Measurements from ENCODE around the gene AK5.

The AK5 gene

GRCh38 chr1:77339326-77339725 lies 57.5 kb downstream of the AK5 start:
- in situ Hi-C loops (cut with MboI; ENCODE audit: low sequenced_read_pairs, unreplicated experiment): no loop called here
- TF ChIP-seq, protein P1, sequence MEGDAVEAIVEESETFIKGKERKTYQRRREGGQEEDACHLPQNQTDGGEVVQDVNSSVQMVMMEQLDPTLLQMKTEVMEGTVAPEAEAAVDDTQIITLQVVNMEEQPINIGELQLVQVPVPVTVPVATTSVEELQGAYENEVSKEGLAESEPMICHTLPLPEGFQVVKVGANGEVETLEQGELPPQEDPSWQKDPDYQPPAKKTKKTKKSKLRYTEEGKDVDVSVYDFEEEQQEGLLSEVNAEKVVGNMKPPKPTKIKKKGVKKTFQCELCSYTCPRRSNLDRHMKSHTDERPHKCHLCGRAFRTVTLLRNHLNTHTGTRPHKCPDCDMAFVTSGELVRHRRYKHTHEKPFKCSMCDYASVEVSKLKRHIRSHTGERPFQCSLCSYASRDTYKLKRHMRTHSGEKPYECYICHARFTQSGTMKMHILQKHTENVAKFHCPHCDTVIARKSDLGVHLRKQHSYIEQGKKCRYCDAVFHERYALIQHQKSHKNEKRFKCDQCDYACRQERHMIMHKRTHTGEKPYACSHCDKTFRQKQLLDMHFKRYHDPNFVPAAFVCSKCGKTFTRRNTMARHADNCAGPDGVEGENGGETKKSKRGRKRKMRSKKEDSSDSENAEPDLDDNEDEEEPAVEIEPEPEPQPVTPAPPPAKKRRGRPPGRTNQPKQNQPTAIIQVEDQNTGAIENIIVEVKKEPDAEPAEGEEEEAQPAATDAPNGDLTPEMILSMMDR (IDR thresholded peaks at IDR 0.05; ENCODE audit: borderline replicate concordance, control extremely low read depth, extremely low read depth, insufficient read depth, missing control alignments): no peak

GRCh38 chr1:77341195-77341594 lies 59.4 kb downstream of the AK5 start:
- TF ChIP-seq, protein P1 (IDR thresholded peaks at IDR 0.05; ENCODE audit: borderline replicate concordance, control extremely low read depth, extremely low read depth, insufficient read depth, missing control alignments): no peak
- DNase-seq (ENCODE audit: low spot score): no peak
- in situ Hi-C loops (cut with MboI; ENCODE audit: low sequenced_read_pairs, unreplicated experiment): no loop called here

More at GRCh38 chr1:77339326-77339725, 57.5 kb downstream of the AK5 start:
- DNase-seq (ENCODE audit: low spot score): no peak

DNA sequence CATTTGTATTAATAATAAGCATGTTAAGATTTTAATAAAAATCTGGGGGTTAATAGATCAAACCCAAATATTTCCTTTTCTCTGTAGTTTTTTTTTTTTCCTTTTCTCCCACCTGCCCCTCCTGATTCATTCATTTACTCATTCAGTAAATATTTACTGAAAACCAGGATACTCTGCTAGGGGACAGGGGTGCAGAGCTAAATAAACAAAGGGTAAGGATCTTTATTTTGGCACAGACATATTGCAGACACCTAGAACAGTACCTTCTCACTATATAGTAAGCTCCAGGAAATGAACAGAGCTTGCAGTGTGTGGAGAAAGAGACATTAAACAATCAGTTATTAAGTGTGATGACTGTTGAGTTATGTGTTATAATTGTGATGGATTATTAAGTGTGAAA lies 60.9 kb downstream of the AK5 start:
- in situ Hi-C loops (cut with MboI; ENCODE audit: low sequenced_read_pairs, unreplicated experiment): no loop called here
- DNase-seq (ENCODE audit: low spot score): no peak
- TF ChIP-seq, protein P1 (IDR thresholded peaks at IDR 0.05; ENCODE audit: borderline replicate concordance, control extremely low read depth, extremely low read depth, insufficient read depth, missing control alignments): no peak

- no peak for DNase-seq (ENCODE audit: low spot score)
- in situ Hi-C loops (cut with MboI; ENCODE audit: low sequenced_read_pairs, unreplicated experiment): no loop called here
- TF ChIP-seq, protein P1 (IDR thresholded peaks at IDR 0.05; ENCODE audit: borderline replicate concordance, control extremely low read depth, extremely low read depth, insufficient read depth, missing control alignments): no peak
Observed at GRCh38 chr1:77347646-77348045, 65.8 kb downstream of the AK5 start.

GRCh38 chr1:77348549-77348948 lies 66.7 kb downstream of the AK5 start:
- in situ Hi-C loops (cut with MboI; ENCODE audit: low sequenced_read_pairs, unreplicated experiment): no loop called here
- TF ChIP-seq, protein P1 (IDR thresholded peaks at IDR 0.05; ENCODE audit: borderline replicate concordance, control extremely low read depth, extremely low read depth, insufficient read depth, missing control alignments): no peak

GRCh38 chr1:77349275-77349674 lies 67.5 kb downstream of the AK5 start:
- DNase-seq (ENCODE audit: low spot score): no peak
- TF ChIP-seq, protein P1 (IDR thresholded peaks at IDR 0.05; ENCODE audit: borderline replicate concordance, control extremely low read depth, extremely low read depth, insufficient read depth, missing control alignments): no peak
- in situ Hi-C loops (cut with MboI; ENCODE audit: low sequenced_read_pairs, unreplicated experiment): no loop called here

More at GRCh38 chr1:77348549-77348948, 66.7 kb downstream of the AK5 start:
- DNase-seq (ENCODE audit: low spot score): no peak

All from GM13976 (cell line).